ENCODE data around the gene PPARD.
"Not testable (repeated sequence)": the region's sequence is repeated elsewhere in the genome, so short reads cannot be mapped to it uniquely, and the experiment has no call there.

Gene PPARD

GRCh38 chr6:35435074-35435837 is 92.9 kb downstream of the PPARD start:
- in situ Hi-C loops (cut with HindIII; ENCODE audit: low sequenced_read_pairs), result no loop called here

- in situ Hi-C loops (cut with HindIII; ENCODE audit: low sequenced_read_pairs), result no loop called here
Measured at GRCh38 chr6:35436071-35436857, 93.9 kb downstream of the PPARD start.

GRCh38 chr6:35438378-35439065 is 96.2 kb downstream of the PPARD start:
- in situ Hi-C loops (cut with HindIII; ENCODE audit: low sequenced_read_pairs), result not testable (repeated sequence)

GRCh38 chr6:35439308-35439707 is 97.0 kb downstream of the PPARD start:
- in situ Hi-C loops (cut with HindIII; ENCODE audit: low sequenced_read_pairs), result no loop called here

GRCh38 chr6:35441205-35441604 is 98.8 kb downstream of the PPARD start:
- in situ Hi-C loops (cut with HindIII; ENCODE audit: low sequenced_read_pairs), result no loop called here

GRCh38 chr6:35441642-35442041 is 99.3 kb downstream of the PPARD start:
- in situ Hi-C loops (cut with HindIII; ENCODE audit: low sequenced_read_pairs), result no loop called here

GRCh38 chr6:35442693-35443092 is 100.3 kb downstream of the PPARD start:
- in situ Hi-C loops (cut with HindIII; ENCODE audit: low sequenced_read_pairs), result no loop called here

- in situ Hi-C loops (cut with HindIII; ENCODE audit: low sequenced_read_pairs), result no loop called here
Measured at GRCh38 chr6:35443341-35444030, 101.1 kb downstream of the PPARD start.

GRCh38 chr6:35445691-35446090 is 103.3 kb downstream of the PPARD start:
- in situ Hi-C loops (cut with HindIII; ENCODE audit: low sequenced_read_pairs), result no loop called here

- in situ Hi-C loops (cut with HindIII; ENCODE audit: low sequenced_read_pairs), result no loop called here
Measured at GRCh38 chr6:35448191-35448590, 105.8 kb downstream of the PPARD start.

- in situ Hi-C loops (cut with HindIII; ENCODE audit: low sequenced_read_pairs), result no loop called here
Measured at GRCh38 chr6:35449287-35449881, 107.0 kb downstream of the PPARD start.

- in situ Hi-C loops (cut with HindIII; ENCODE audit: low sequenced_read_pairs), result no loop called here
Measured at GRCh38 chr6:35451354-35452182, 109.2 kb downstream of the PPARD start.

- in situ Hi-C loops (cut with HindIII; ENCODE audit: low sequenced_read_pairs), result no loop called here
Measured at GRCh38 chr6:35452183-35453090, 110.1 kb downstream of the PPARD start, which contains the start of gene FANCE. FANCE (plus strand) TSS chr6:35452338; CDS start chr6:35452546, 208 bp downstream.

- in situ Hi-C loops (cut with HindIII; ENCODE audit: low sequenced_read_pairs), result no loop called here
Measured at GRCh38 chr6:35453236-35453635, 110.9 kb downstream of the PPARD start.

GRCh38 chr6:35454391-35455110 is 112.2 kb downstream of the PPARD start:
- in situ Hi-C loops (cut with HindIII; ENCODE audit: low sequenced_read_pairs), result no loop called here

GRCh38 chr6:35457907-35458306 is 115.5 kb downstream of the PPARD start:
- in situ Hi-C loops (cut with HindIII; ENCODE audit: low sequenced_read_pairs), result no loop called here

GRCh38 chr6:35461270-35461669 is 118.9 kb downstream of the PPARD start:
- in situ Hi-C loops (cut with HindIII; ENCODE audit: low sequenced_read_pairs), result no loop called here

GRCh38 chr6:35463292-35463691 is 120.9 kb downstream of the PPARD start:
- in situ Hi-C loops (cut with HindIII; ENCODE audit: low sequenced_read_pairs), result no loop called here

All from DLD1 (cell line).